ENCODE measurements around the gene TOR3A.

TOR3A gene

GRCh38 chr1:179043266-179043665 is 38.6 kb upstream of the TOR3A start:
- Histone ChIP-seq H3K4me3 (ENCODE audit: low read length) (no peak overlapping the region), H3K27me3 (ENCODE audit: low read depth, low read length) (no peaks in the 10 kb centered on the region), H3K9me3 (ENCODE audit: insufficient read depth, low read length) (no peaks in the 10 kb centered on the region), H3K9ac (ENCODE audit: low read length) (no peak overlapping the region), H3K4me2 (ENCODE audit: low read length) (no peak overlapping the region), H3K4me1 (ENCODE audit: low read length) (peaks cover 10% of the 10 kb centered on the region), H3K79me2 (ENCODE audit: low read length) (peaks cover 32% of the 10 kb centered on the region), H3K27ac (ENCODE audit: low read length) (no peak overlapping the region), H2AFZ (ENCODE audit: low read depth, low read length) (no peak overlapping the region), H4K20me1 (ENCODE audit: insufficient read depth, low read length) (peaks cover 3% of the 10 kb centered on the region; the same call in 1 of the 2 replicates), H3K36me3 (replicated peaks; ENCODE audit: low read depth, low read length) (peaks cover 6% of the 10 kb centered on the region)
- TF ChIP-seq EZH2phosphoT487 (IDR thresholded peaks at IDR 0.05; ENCODE audit: low read depth) = no peak
- TF ChIP-seq CTCF (IDR thresholded peaks at IDR 0.05; ENCODE audit: low read depth, low read length) = no peak

- Histone ChIP-seq H3K4me2 (ENCODE audit: low read length) (no peak overlapping the region), H3K4me3 (ENCODE audit: low read length) (no peak overlapping the region), H3K27ac (ENCODE audit: low read length) (no peak overlapping the region), H3K27me3 (ENCODE audit: low read depth, low read length) (no peaks in the 10 kb centered on the region), H3K4me1 (ENCODE audit: low read length) (peaks cover 4% of the 10 kb centered on the region), H3K36me3 (replicated peaks; ENCODE audit: low read depth, low read length) (peaks cover 6% of the 10 kb centered on the region), H3K9me3 (ENCODE audit: insufficient read depth, low read length) (no peaks in the 10 kb centered on the region), H2AFZ (ENCODE audit: low read depth, low read length) (no peak overlapping the region), H3K79me2 (ENCODE audit: low read length) (peaks cover 25% of the 10 kb centered on the region), H3K9ac (ENCODE audit: low read length) (no peak overlapping the region), H4K20me1 (ENCODE audit: insufficient read depth, low read length) (no peaks in the 10 kb centered on the region; the same call in 1 of the 2 replicates)
- TF ChIP-seq EZH2phosphoT487 (IDR thresholded peaks at IDR 0.05; ENCODE audit: low read depth) (no peak), CTCF (IDR thresholded peaks at IDR 0.05; ENCODE audit: low read depth, low read length) (no peak)
Observed at GRCh38 chr1:179043907-179044306, 38.0 kb upstream of the TOR3A start.

- Histone ChIP-seq H3K36me3 (replicated peaks; ENCODE audit: low read depth, low read length) (peaks cover 6% of the 10 kb centered on the region), H3K4me2 (ENCODE audit: low read length) (no peak overlapping the region), H3K4me3 (ENCODE audit: low read length) (no peak overlapping the region), H3K79me2 (ENCODE audit: low read length) (peaks cover 15% of the 10 kb centered on the region), H3K9me3 (ENCODE audit: insufficient read depth, low read length) (no peaks in the 10 kb centered on the region), H3K27me3 (ENCODE audit: low read depth, low read length) (no peaks in the 10 kb centered on the region), H3K4me1 (ENCODE audit: low read length) (no peaks in the 10 kb centered on the region), H4K20me1 (ENCODE audit: insufficient read depth, low read length) (no peaks in the 10 kb centered on the region), H3K27ac (ENCODE audit: low read length) (no peak overlapping the region), H3K9ac (ENCODE audit: low read length) (no peak overlapping the region), H2AFZ (ENCODE audit: low read depth, low read length) (no peak overlapping the region)
- TF ChIP-seq CTCF (IDR thresholded peaks at IDR 0.05; ENCODE audit: low read depth, low read length) = no peak
- no peak for TF ChIP-seq EZH2phosphoT487 (IDR thresholded peaks at IDR 0.05; ENCODE audit: low read depth)
Observed at GRCh38 chr1:179046808-179047635, 34.8 kb upstream of the TOR3A start.

- no peaks in the 10 kb centered on the region for H4K20me1 ChIP-seq (ENCODE audit: insufficient read depth, low read length)
- no peaks in the 10 kb centered on the region for H3K9me3 ChIP-seq (ENCODE audit: insufficient read depth, low read length)
- H2AFZ ChIP-seq (ENCODE audit: low read depth, low read length) = no peak overlapping the region
- no peak overlapping the region for H3K4me2 ChIP-seq (ENCODE audit: low read length)
- peaks cover 10% of the 10 kb centered on the region for H3K79me2 ChIP-seq (ENCODE audit: low read length)
- no peak overlapping the region for H3K27ac ChIP-seq (ENCODE audit: low read length)
- TF ChIP-seq EZH2phosphoT487 (IDR thresholded peaks at IDR 0.05; ENCODE audit: low read depth) (no peak), CTCF (IDR thresholded peaks at IDR 0.05; ENCODE audit: low read depth, low read length) (no peak)
- H3K27me3 ChIP-seq (ENCODE audit: low read depth, low read length) = no peaks in the 10 kb centered on the region
- no peaks in the 10 kb centered on the region for H3K4me1 ChIP-seq (ENCODE audit: low read length)
- no peak overlapping the region for H3K4me3 ChIP-seq (ENCODE audit: low read length)
- peaks cover 6% of the 10 kb centered on the region for H3K36me3 ChIP-seq (replicated peaks; ENCODE audit: low read depth, low read length)
- H3K9ac ChIP-seq (ENCODE audit: low read length) = no peak overlapping the region
Observed at GRCh38 chr1:179047636-179047997, 34.3 kb upstream of the TOR3A start.

Measured in OCI-LY3 (cell line).